HepG2 (cell line): ENCODE measurements around the gene RSBN1L.

Source experiments
- SYNCRIP ChIP-seq: fragments of 200-400 bp; formaldehyde crosslinking; IDR thresholded peaks from 2 replicates; pipeline ENCODE4 v1.6.1; 2018; ENCODE audit warnings: mild to moderate bottlenecking, low read depth, low read length; ENCODE audit not compliant: insufficient read depth
- ZFP1 ChIP-seq: IDR thresholded peaks from 2 replicates; pipeline ENCODE4 v1.6.1; 2016
- ZFP36 ChIP-seq: fragments of 150-350 bp; IDR thresholded peaks from 2 replicates; pipeline ENCODE4 v1.6.1; 2018; ENCODE audit warnings: borderline replicate concordance, low read length, low read depth; ENCODE audit not compliant: partially characterized antibody
- ZZZ3 ChIP-seq: sonication (generic); formaldehyde crosslinking; IDR thresholded peaks from 2 replicates; pipeline ENCODE4 v1.4.0; 2020; ENCODE audit warnings: missing genetic modification reagents, mild to moderate bottlenecking, borderline replicate concordance
- TF ChIP-seq, protein P1 (sequence below): sonication (generic); formaldehyde crosslinking; IDR thresholded peaks from 2 replicates; pipeline ENCODE4 v1.5.0; 2020; ENCODE audit warnings: mild to moderate bottlenecking, missing genetic modification reagents, moderate library complexity
- TF ChIP-seq, protein P2 (sequence below), 2 experiments: IDR thresholded peaks; 2 replicates each; pipeline ENCODE4 v1.6.1; 2011 to 2012; ENCODE audit warnings: low read length in 2 of 2, borderline replicate concordance in 1 of 2, low read depth in 1 of 2, mild to moderate bottlenecking in 1 of 2, moderate library complexity in 1 of 2

DNA sequence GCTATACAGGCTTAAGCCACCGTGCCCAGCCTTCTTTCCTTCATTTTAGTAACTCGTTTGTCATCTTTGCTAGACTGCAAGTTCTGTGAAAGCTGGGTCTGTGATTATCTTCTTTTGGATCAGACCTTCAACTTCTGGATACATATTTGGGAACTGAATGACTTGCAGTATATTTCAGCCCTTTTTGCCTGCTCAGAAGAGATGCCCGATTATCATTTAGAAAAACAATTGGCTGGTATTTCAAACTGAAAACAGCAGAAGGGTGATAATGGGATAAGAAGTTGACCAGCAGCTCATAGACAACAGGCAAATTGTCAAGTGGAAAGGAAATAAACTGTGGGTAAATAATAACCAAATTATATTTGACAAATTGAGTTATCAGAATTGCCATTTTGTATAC lies 14.6 kb downstream of the RSBN1L start:
- TF ChIP-seq ZZZ3 (no peak), ZFP36 (no peak), SYNCRIP (no peak), ZFP1 (CRISPR knock-in tag) (no peak)
- TF ChIP-seq, protein P1, sequence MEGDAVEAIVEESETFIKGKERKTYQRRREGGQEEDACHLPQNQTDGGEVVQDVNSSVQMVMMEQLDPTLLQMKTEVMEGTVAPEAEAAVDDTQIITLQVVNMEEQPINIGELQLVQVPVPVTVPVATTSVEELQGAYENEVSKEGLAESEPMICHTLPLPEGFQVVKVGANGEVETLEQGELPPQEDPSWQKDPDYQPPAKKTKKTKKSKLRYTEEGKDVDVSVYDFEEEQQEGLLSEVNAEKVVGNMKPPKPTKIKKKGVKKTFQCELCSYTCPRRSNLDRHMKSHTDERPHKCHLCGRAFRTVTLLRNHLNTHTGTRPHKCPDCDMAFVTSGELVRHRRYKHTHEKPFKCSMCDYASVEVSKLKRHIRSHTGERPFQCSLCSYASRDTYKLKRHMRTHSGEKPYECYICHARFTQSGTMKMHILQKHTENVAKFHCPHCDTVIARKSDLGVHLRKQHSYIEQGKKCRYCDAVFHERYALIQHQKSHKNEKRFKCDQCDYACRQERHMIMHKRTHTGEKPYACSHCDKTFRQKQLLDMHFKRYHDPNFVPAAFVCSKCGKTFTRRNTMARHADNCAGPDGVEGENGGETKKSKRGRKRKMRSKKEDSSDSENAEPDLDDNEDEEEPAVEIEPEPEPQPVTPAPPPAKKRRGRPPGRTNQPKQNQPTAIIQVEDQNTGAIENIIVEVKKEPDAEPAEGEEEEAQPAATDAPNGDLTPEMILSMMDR (CRISPR knock-in tag), result no peak
- TF ChIP-seq, protein P2, sequence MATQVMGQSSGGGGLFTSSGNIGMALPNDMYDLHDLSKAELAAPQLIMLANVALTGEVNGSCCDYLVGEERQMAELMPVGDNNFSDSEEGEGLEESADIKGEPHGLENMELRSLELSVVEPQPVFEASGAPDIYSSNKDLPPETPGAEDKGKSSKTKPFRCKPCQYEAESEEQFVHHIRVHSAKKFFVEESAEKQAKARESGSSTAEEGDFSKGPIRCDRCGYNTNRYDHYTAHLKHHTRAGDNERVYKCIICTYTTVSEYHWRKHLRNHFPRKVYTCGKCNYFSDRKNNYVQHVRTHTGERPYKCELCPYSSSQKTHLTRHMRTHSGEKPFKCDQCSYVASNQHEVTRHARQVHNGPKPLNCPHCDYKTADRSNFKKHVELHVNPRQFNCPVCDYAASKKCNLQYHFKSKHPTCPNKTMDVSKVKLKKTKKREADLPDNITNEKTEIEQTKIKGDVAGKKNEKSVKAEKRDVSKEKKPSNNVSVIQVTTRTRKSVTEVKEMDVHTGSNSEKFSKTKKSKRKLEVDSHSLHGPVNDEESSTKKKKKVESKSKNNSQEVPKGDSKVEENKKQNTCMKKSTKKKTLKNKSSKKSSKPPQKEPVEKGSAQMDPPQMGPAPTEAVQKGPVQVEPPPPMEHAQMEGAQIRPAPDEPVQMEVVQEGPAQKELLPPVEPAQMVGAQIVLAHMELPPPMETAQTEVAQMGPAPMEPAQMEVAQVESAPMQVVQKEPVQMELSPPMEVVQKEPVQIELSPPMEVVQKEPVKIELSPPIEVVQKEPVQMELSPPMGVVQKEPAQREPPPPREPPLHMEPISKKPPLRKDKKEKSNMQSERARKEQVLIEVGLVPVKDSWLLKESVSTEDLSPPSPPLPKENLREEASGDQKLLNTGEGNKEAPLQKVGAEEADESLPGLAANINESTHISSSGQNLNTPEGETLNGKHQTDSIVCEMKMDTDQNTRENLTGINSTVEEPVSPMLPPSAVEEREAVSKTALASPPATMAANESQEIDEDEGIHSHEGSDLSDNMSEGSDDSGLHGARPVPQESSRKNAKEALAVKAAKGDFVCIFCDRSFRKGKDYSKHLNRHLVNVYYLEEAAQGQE (IDR thresholded peaks at IDR 0.05; ENCODE audit: borderline replicate concordance in 1 of 2, low read depth in 1 of 2, low read length in 2 of 2), result no peak
